Activated CD4-positive, CD25-positive, alpha-beta regulatory T cell treated with anti-CD3 and anti-CD28 coated beads, Interleukin-2, amount 50 U/mL, for 72 hours (primary cell): ENCODE data around the gene COMT.
A peak's percentile ranks its signal among the peaks of the same experiment; 100 is the strongest.
"Not testable (repeated sequence)": the region's sequence is repeated elsewhere in the genome, so short reads cannot be mapped to it uniquely, and the experiment has no call there.

Experiments
- DNase-seq: peaks from one replicate; pipeline ENCODE4 v3.0.0; 2021

Gene COMT

DNA sequence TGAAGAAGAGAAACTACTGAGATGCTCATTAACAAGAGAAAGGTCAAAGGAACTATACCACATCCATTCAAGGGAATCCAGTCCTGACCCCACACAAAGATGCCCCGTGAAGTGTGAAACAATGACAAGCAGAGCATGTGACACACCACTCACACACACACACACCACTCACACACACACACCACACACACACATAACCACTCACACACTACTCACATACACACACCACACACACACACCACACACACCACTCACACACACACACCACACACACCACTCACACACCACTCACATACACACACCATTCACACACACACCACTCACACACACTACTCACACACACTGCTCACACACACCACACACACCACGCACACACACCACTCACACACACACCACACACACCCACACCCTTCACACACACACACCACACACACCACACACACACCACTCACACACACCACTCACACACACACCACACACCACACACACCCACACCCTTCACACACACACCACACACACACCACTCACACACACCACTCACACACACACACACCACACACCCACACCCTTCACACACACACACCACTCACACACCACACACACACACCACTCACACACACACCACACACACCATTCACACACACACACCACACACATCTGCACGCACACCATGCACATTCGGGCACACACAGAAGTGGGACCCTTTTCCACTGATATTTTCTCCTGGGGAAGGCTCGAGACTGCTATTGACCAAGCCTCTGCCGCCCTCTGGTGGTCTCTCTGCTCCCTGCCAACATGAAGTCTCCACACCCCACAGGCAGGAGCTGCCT lies 32.0 kb upstream of the COMT start:
- peak; percentile 83 for DNase-seq

DNA sequence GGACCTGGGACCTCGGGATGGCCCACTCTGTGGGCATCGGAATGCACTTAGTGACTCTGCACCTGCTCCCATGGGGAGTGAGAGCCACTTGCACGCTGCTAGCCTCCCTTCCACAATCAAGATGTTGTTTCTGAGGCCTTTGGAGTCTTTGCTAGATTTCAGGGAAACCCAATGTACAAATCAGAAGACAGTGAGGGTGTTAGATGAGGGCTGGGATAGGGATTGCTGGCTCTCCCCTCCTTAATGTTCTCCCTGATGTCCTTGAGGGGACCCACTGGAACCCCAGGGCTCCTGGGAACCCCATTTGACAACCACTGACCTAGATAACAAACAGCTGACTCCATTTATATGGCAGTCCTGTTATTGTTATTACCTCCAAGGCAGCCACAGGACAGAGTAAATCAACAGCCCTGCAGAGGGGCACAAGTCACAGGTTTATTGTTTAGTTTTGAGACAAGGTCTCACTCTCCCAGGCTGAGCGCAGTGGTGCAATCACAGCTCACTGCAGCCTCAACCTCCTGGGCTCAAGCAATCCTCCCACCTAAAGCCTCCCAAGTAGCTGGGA lies 31.3 kb upstream of the COMT start:
- no peak for DNase-seq

DNA sequence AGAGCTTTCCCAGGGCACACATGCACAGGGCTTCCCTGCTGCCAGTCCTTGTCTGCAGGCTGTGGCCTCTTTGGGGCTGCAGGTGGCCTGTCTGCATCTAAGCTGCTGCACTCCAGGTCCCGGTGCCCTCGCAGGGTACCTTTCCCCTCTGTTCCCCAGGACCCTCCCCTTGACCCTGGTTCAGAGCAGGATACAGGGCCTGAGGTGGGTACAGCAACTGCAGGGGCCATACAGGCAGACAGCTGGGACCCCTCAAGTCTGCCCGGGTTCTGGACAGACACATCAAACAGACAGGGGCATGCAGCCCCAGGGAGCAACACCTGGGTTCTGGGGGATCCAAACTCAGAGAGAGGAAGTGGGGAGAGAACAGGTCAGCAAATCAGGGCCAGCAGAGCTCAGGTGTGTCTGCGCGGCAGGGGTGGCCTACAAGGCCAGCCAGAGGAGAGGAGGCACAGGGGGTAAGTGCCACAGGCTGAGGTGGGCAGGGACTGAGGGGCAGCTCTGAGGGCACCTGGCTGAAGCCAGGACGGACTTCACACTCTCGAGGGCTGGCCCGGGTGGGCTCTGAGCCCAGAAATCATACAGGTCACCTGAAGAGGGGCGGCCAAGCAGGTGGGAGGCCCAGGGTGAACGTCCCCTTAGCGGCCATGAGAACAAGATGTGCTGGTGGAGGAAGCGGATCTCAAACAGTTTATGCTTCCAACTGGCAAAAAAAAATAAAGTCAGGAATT lies 29.9 kb upstream of the COMT start:
- DNase-seq = no peak

DNA sequence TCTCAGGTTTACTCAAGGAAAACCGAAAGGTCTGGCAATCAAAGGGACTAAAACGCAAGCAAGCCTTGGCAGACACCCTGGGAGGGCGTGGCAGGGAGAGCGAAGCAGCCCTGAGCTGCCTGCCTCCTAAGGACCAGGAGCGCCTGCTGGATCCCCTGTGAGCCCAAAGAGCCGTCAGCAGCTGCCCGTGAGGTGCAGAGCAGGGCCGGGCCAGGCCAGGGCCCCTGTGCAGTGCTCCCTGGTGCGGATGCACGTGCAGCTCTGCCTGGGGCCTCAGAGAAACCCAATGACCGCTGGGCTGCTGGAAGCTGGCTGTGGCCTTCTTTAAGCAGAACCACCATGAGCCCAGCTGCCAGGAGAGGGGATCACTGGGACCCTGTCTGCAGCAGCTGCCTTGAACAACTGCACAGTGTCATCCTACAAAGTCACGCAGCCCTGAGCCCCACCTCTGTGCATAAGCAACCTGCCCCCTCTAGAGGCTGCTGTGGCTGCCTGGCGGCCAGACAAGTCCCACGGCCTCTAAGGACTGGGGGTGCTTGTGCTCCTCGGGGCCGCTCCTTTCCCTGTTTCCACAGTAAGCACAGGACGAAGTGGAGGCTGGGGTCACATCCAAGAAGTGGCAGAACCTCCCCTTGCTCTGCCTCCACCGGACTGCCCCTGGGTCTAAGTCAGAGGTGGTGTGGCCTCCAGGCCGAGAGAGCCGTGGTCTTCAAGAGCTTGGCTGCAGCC lies 29.1 kb upstream of the COMT start:
- DNase-seq = no peak

DNA sequence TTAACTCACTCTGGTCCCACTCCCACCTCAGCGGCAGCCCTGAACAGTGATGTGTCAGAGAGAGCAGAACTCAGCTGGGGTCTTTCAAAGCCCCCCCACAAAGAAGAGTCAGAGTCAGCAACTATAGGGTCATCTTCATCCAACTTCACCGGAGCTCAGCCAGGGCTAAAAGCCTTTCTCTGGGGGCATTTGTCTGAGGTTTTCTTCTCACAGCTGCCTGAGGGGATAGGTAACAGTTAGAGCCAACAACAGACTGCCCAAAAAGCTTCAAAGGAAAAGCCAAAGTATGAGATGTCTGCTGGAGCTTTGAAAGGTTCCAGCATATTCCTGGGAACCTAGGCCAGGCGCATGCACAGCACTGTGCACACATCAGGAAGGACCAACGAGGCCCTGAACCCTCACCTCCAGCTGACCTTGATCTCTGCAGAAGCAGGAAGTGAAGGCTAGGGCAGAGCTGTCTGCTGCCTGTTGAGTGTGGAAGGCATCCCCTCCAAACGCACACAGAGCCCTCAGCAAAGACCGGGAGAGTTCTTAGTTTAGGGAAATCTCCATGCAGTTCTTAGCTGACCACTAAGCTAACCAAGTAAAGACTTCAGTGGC lies 28.1 kb upstream of the COMT start:
- no peak for DNase-seq

DNA sequence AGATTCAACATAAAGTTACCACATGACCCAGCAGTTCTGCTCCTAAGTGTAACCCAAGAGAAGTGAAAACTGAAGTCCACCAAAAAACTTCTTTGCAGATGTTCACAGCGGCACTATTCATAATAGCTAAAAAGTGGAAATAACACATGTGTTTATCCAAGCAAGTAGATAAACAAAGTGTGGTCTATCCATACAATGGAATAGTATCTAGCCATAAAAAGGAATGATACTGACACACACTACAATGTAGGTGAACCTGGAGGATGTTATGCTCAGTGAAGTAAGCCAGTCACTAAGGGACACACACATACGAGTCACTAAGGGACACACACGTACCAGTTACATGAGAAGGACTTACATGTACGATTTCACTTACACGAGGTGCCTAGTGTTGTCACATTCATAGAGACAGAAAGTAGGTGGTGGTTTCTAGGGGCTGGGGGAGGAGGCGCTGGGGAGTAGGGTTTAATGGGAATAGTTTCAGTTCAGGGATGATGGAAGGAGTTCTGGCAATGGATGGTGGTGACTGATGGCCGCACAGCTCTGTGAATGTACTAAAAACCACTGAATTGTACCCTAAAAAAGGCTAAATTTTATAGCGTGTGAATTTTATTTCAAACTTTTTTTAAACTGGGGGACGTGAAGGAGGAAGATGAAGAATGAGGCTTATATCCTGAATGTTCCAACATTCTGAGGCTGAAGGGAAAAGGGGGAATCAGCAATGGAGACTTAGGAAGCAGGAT lies 27.2 kb upstream of the COMT start:
- no peak for DNase-seq

DNA sequence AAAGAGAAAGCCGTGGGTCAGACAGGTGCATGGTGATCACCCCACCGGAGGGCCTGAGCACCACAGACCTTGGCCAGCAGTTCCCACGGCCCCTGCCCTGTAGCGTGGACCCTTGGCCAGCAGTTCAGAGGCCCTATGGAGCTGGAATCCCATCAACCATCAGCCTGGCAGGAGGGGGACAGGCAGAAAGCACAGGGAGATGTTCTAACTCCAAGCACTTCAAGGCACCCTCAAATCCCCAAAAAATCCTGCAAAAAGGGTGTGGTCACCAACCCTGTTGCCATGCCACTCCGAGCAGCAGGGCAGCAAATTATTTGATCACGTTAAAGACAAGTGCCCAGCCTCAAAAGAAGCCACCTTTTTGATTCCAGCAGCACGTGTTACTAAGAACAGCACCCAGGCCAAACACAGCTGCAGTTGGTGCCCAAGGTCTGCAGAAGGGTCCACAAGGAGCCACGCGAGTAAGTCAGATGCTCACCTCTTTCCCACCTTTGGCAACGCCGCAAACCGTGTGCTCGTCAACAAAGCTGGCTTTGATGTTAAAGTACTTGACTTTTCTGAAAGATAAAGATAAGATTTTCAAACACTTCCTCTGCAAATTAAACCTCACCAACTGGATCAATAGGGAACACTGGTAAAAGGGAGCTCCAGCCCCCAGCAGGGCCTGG lies 26.2 kb upstream of the COMT start:
- DNase-seq = no peak

DNA sequence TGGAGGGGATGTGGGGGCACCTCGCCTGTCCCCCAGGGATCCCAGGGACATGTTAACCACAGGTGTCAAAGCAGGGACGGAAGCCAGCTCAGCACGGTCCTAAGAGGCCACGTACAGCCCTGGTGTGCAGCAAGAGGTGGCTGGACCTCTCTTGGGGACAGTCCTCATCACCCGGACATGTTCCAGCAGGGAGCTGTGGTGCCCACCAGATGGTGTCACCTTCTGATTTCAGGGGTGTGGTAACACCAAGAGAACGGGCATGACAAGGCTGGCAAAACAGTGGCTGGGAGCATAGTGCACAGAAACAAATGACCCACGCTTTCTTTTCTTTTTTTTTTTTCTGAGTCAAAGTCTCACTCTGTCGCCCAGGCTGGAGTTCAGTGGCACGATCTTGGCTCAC lies 25.6 kb upstream of the COMT start:
- DNase-seq = no peak

DNA sequence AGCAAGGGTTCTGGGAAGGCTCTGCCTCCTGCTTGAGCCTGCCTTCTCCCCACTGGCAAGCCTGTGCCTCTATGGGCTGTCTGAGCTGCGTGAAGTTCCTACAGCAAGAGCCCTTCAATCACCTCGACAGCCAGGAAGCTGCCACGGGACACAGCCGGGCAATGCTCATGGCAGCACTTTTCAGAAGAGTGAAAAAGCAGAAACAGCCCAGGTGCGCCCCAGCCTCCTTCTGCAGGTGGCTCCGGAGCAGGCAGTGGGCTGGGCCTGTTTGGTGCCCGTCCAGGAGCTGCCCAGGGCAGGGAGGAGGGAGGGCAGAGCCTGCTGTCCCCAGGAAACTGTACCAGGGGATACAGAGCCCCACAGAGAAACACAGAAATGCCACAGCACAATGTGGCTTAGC lies 24.6 kb upstream of the COMT start:
- DNase-seq = no peak

DNA sequence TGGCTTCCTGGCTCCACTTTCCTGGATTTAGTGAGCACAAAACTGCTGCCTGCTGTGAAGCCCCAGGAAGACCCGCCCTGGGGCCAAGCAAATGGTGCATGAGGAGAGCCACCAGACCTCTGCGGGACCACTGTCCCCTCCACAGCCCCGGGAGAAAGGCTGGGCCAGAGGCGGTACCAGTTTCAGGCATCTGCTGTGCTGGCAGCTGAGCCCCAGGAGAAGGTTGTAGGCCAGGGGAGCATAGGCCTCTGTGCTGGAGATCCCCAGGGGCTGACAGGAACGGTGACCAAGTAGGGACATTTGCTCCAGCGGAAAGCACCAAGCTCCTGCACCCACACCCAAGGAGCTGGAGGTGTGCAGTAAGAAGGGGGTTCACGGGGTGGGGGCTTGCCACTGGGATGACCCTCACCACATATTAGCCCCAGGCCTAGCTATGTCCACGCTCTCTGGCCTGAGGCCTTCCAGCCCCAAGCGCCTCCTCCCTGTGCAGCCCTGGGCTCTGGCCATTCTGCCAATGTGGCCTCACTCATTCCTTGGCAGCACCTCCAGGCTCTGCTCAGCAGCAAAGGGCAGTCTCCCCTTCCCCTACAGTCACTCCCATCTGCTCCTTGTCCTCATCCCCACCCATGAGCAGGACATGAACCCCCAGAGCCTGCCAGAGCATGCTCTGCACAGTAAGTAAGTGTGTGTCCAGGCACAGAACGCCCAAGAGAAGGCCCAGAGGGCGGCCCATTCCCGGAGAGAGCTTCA lies 24.0 kb upstream of the COMT start:
- no peak for DNase-seq

DNA sequence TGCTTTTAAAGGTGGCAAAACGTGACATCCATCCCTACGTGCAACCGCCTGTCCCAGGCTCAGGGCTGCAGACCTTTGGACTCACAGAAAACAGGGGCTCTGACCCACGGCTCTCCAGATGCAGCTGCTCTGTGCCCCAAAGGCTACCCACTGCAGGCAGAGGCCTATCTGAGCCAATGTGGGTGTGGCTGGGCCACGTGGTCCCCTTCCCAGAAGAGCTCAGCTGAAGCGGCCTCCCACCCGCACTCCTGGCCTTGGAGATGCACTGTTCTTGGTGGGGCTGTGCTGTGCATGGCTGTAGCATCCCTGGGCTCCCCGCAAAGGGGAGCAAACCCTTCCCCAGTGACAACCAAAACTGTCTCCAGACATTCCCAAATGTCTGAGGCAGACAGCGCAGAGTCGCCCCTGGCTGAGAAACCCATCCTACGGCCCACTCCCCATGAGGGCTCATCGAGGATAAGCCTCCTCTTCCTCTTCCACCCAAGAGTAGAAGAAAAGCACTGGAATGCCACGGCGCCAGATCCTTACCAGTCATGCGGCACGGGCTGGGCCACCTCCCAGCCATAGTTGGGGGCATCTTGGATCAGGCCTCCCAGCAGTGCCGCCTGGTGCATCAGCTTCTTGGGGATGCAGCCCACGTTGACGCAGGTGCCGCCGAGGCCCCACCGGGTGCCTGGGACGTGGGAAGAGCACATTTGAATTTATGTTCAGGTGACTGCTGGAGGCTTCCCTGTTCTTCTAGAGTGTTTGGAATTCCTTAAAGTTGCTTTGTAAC lies 23.1 kb upstream of the COMT start:
- no peak for DNase-seq

DNA sequence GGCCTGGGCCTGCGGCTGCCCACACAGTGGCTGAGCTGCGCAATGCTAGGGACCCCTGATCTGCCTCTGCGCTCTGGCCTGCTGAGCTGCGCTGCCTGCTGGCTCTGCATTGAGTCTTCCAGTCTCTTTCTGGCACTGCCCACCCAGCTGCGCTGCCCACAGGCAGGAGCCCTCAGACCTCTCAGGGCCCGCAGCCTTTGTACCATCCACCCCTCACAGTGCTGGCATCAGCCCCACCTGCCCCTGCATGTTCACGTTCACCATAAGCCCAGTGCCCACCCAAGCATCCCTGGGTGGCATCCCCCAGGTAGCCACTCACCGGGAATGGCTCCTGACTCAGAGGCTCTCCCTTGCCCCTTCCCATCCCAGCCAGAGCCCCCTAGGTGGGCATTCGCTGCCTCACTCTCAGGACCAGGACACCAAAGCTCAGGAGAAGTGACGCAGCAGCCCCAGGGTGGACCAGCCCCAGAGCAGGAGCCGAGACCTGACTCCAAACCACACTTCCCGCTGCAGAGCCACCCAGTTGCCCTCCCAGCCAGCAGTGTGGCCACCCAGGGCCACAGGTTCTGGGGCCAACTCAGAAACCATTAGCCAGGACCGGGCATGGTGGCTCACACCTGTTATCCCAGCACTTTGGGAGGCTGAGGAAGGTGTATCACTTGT lies 21.7 kb upstream of the COMT start:
- no peak for DNase-seq

DNA sequence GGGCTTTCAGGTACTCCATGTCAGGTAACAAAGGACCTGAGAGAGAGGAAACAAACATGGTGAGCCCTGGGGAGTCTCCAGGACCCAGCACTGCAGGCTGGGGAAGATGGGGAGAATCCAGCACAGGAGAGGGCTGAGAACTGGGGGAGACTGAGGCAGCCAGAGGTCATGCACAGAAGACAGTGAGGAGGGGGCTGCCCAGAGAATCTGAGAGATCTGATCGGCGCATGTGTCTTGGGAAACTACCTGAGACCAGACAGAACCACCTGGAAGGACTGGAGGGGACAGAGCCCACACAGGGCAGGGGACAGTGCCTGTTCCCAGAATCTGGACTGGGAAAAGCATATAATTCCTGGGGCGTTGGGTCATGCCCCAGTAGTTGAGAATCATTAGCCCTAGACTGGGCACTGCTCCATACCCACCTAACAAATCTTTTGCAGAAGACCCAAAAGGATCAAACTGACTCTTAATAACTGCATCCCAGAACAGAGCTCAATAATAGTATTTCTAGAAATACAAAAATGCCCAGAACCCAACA lies 20.0 kb upstream of the COMT start:
- no peak for DNase-seq

DNA sequence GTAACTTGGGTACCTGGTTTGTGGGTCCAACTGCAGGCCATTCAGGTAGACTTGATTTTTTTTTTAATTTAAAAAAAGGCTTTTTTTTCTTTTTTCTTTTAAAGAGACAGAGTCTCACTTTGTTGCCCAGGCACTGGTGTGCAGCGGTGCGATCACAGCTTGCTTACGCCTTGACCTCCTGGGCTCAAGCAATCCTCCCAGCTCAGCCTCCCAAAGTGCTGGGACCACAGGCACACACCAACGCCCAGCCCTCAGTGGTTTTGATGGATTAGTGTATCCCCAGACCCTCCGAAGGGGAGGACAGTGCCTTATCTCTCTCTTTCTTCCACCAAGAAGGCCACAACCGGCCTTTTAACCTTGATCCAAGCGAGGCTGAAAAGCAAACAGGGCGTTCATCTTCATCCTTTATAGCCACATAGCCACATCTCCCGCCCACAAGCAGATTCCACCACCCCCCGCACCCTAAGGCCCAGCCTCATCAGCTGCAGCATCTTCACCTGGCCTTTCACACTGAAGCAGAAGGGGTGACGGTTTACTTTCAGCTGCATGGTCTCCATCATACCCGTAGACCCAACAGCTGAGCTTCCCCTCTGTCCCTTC lies 17.6 kb upstream of the COMT start:
- no peak for DNase-seq

DNA sequence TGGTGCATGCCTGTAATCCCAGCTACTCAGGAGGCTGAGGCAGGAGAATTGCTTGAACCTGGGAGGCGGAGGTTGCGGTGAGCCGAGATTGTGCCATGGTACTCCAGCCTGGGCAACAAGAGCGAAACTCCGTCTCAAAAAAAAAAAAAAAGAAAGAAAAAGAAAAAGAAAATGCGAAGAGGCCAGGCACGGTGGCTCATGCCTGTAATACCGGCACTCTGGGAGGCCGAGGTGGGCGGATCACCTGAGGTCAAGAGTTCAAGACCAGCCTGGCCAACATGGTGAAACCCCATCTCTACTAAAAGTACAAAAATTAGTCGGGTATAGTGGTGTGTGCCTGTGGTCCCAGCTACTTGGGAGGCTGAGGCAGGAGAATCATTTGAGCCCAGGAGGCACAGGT lies 15.5 kb upstream of the COMT start:
- DNase-seq = not testable (repeated sequence)

DNA sequence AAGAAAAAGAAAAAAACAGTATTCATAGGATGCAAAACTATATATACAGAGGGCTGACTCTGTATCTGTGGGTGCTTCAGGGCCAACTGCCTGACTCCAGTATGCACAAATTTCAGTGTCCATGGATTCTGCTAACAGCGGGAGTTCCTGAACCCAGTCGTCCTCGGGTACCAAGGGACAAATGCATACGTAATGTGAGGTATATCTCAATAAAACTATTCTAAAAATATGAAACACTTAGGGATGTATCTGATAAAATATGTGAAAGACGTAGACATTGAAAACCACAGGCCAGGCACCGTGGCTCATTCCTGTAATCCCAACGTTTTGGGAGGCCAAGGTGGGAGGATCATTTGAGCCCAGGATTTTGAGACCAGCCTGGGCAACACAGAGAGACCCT lies 13.9 kb upstream of the COMT start:
- DNase-seq = no peak

DNA sequence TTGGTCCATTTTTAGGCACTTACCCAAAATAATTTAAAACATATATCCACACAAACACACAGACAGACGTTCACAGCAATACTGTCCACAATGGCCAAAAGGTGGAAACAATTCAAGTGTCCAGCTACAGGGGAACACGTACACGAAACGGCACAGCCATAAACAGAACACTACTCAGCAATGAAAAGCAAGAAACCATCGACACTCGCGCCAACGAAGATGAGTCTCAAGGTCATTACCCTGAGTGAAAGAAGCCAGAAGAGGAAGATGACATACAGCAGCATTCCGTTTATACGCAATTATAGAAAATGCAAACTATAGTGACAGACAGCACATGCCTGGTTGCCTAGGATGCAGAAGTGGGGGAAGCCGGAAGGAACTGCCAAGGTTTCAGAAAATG lies 13.4 kb upstream of the COMT start:
- no peak for DNase-seq

DNA sequence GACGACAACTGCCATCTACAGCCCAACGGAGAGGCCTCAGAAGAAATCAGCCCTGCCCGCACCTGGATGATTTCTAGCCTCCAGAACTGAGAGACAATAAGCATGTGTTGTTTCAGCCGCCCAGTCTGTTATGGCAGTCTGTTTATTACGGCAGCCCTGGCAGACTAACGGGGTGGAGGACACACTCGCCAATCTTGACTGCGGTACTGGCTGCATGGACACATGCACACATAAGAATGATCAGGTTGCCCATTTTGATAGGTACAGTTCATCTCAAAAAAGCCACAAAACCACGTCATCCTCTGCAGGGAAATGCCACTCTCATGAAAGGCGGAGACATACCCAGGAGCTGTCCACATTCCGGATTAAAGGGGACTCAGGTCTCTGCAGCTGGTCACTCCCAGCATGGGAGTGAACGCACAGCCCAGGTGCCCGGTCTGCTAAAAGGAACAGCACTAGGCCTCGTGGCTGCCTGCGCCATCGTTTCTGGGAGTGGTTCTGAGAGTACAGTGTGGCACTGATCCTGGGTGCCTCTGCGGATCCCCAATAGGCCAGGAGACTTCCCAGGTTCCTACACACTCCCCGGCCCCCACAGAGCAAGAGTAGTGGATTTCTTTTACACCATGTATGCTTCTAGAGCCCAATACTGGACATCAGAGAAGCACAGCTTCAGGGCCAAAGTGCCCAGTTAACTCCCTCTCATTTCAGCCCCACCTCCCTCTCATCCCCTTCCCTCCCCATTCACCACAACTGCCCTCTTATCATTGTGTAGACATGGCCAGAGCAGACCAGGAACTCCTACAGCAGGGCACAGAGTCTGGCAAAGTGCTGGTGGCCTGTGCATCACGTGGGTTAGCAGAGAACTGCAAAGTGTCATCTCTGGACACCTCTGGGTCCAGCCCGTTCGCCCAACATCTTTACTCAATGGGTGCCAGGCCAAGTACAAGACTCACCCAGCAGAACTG lies 11.7 kb upstream of the COMT start:
- DNase-seq = no peak
